ENCODE results near the gene CBX2. TPM values are rescaled to one million over a fixed set of nuclear protein-coding genes. Genes with fewer than 3 reads are reported as not detected.

The CBX2 gene
- polyA plus RNA-seq, 1 of the 3 experiments (the other 2 are of a cell fraction), result 22.4 TPM

DNA sequence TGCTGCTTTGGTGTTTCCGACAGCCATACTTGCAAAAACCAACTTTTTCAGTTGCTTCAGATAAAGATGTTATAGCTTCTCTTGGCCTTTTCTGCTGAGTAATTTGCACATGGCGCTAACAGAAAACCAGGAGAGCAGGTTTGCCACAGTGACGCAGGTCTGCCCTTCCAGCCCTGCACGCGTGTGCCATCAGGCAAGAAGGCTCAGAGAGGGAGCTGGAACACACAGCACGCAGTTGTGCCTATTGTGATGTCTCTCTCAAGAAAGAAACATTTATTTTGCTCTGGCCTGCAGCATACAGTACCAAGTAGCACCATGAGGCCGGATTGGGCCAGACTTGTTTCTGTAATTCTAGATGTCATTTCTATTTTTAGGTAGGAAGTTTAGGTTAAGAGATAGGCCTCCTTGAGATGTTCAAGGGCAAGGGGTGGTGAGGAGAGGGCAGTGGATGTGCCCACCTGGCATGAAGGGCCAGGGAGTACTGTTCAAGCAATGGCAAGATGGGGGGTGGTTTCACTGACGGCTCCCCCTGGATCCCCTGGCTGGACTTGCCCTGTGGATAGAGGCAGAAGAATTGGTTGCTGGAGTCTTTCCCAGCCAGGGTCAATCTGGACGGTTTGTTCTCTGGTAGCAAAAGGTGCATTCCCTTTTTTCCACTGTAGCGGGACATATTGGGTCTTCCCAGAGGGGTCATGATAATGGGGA lies 1.9 kb downstream of the CBX2 start (continued):
- TF ChIP-seq, protein P1, sequence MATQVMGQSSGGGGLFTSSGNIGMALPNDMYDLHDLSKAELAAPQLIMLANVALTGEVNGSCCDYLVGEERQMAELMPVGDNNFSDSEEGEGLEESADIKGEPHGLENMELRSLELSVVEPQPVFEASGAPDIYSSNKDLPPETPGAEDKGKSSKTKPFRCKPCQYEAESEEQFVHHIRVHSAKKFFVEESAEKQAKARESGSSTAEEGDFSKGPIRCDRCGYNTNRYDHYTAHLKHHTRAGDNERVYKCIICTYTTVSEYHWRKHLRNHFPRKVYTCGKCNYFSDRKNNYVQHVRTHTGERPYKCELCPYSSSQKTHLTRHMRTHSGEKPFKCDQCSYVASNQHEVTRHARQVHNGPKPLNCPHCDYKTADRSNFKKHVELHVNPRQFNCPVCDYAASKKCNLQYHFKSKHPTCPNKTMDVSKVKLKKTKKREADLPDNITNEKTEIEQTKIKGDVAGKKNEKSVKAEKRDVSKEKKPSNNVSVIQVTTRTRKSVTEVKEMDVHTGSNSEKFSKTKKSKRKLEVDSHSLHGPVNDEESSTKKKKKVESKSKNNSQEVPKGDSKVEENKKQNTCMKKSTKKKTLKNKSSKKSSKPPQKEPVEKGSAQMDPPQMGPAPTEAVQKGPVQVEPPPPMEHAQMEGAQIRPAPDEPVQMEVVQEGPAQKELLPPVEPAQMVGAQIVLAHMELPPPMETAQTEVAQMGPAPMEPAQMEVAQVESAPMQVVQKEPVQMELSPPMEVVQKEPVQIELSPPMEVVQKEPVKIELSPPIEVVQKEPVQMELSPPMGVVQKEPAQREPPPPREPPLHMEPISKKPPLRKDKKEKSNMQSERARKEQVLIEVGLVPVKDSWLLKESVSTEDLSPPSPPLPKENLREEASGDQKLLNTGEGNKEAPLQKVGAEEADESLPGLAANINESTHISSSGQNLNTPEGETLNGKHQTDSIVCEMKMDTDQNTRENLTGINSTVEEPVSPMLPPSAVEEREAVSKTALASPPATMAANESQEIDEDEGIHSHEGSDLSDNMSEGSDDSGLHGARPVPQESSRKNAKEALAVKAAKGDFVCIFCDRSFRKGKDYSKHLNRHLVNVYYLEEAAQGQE (IDR thresholded peaks at IDR 0.05; ENCODE audit: low read depth, low read length), result no peak
- TF ChIP-seq USF2 (IDR thresholded peaks at IDR 0.05; ENCODE audit: borderline replicate concordance, low read depth, low read length), result no peak
- TF ChIP-seq RCOR1 (IDR thresholded peaks at IDR 0.05; ENCODE audit: low read length), result no peak
- TF ChIP-seq GATA2 (CRISPR knock-in tag; IDR thresholded peaks at IDR 0.05), result no peak
- no peak for TF ChIP-seq NRF1 (IDR thresholded peaks at IDR 0.05; ENCODE audit: low read depth, low read length)
- TF ChIP-seq RAD21 (IDR thresholded peaks at IDR 0.05; ENCODE audit: low read length), result no peak
- no peak for TF ChIP-seq NFIC (IDR thresholded peaks at IDR 0.05; ENCODE audit: borderline replicate concordance)
- TF ChIP-seq, protein P2, sequence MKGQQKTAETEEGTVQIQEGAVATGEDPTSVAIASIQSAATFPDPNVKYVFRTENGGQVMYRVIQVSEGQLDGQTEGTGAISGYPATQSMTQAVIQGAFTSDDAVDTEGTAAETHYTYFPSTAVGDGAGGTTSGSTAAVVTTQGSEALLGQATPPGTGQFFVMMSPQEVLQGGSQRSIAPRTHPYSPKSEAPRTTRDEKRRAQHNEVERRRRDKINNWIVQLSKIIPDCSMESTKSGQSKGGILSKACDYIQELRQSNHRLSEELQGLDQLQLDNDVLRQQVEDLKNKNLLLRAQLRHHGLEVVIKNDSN (IDR thresholded peaks at IDR 0.05; ENCODE audit: borderline replicate concordance, low read depth), result no peak
- TF ChIP-seq ZBTB33 (IDR thresholded peaks at IDR 0.05; ENCODE audit: borderline replicate concordance, low read depth), result no peak

DNA sequence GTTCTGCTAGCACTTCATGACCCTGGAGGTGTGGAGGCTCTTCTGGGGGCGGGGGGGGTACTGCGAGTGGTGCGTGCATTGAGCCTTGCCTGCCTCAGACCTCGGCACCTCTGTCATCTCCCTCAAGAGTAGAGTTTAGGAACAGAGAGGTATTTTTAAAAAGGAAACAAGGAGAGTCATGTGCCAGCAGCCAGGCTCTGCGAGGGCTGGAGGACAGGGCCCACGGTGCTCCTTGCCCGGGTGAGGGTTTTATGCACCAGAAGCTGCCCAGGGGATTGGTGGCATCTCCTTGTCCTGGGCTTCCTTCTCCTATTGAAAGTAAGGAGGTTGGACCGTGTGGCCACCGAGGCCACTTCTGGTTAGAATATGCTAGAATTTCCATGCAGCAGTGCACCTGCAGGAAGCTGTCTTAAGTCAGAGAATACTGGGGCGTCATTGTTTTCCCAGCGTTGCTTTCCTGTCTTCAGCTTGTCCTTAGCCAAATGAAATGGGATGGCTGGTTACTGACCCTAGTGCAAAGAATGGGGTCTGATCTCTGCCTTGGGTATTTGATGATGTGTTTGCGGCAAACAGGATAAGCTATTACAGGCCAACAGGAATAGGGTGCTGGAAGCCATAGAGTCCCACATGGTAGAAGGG lies 3.2 kb downstream of the CBX2 start:
- POLR2A ChIA-PET, result interaction anchor here (0.8 kb wide), 1 partner anchor 12 kb away, joined by 3 read pairs; no protein-coding TSS in a partner anchor
- WGBS (ENCODE audit: low lambda C conversion rate), result 92% methylated on average over 12 of the region's 12 CpGs
- DNase-seq, result no peak
- TF ChIP-seq CHD2 (IDR thresholded peaks at IDR 0.05; ENCODE audit: low read length, partially characterized antibody) (no peak), USF2 (IDR thresholded peaks at IDR 0.05; ENCODE audit: borderline replicate concordance, low read depth, low read length) (no peak), TEAD4 (IDR thresholded peaks at IDR 0.05; ENCODE audit: borderline replicate concordance, insufficient read depth) (no peak), MEF2A (IDR thresholded peaks at IDR 0.05; ENCODE audit: borderline replicate concordance, low read depth) (no peak), RFX5 (IDR thresholded peaks at IDR 0.05; ENCODE audit: low read length) (no peak), ELF1 (IDR thresholded peaks at IDR 0.05) (no peak), RXRA (IDR thresholded peaks at IDR 0.05; ENCODE audit: borderline replicate concordance, low read depth) (no peak), EP300 (IDR thresholded peaks at IDR 0.05; ENCODE audit: borderline replicate concordance in 1 of 2, low read depth in 1 of 2, low read length in 1 of 2) (no peak), YY1 (IDR thresholded peaks at IDR 0.05; ENCODE audit: low read depth) (no peak), EZH2phosphoT487 (IDR thresholded peaks at IDR 0.05; ENCODE audit: borderline replicate concordance, low read depth) (no peak), TAF1 (IDR thresholded peaks at IDR 0.05; ENCODE audit: borderline replicate concordance, low read depth, low read length) (no peak), GATA2 (CRISPR knock-in tag; IDR thresholded peaks at IDR 0.05) (no peak)

More for the DNA sequence above, 3.2 kb downstream of the CBX2 start:
- peaks cover 8 to 56% of the 10 kb centered on the region in 2 experiments for H3K36me3 ChIP-seq (replicated peaks in 1 of 2; ENCODE audit: control insufficient read depth in 1 of 2, insufficient read depth in 2 of 2, low read length in 1 of 2)
- no peaks in the 10 kb centered on the region for H3K9me2 ChIP-seq
- H3F3A ChIP-seq (replicated peaks; ENCODE audit: insufficient read depth), result peaks cover 7% of the 10 kb centered on the region
- no peak overlapping the region for H3K4me3 ChIP-seq (ENCODE audit: low read depth in 2 of 2, low read length in 1 of 2)
- H3K79me2 ChIP-seq (ENCODE audit: insufficient read depth), result peaks cover 36% of the 10 kb centered on the region
- peaks cover 4% of the 10 kb centered on the region; the same call in 1 of the 2 replicates for H3K27me3 ChIP-seq (ENCODE audit: insufficient read depth)
- no peaks in the 10 kb centered on the region for H3K9me3 ChIP-seq
- no peak overlapping the region for H2AFZ ChIP-seq (ENCODE audit: low read depth)
- no peak overlapping the region for H3K9ac ChIP-seq
- H3K4me1 ChIP-seq (ENCODE audit: control insufficient read depth in 1 of 2, insufficient read depth in 2 of 2, low read depth in 1 of 2, low read length in 1 of 2), result peaks cover 0 to 26% of the 10 kb centered on the region in 2 experiments; a peak in 3 of 4 replicates
- no peak overlapping the region for H3K4me2 ChIP-seq
- CTCF ChIA-PET, result interaction anchor here (0.8 to 1.9 kb wide), 6 partner anchors 13 to 54 kb away, joined by 3 to 8 read pairs (median 4); partner anchors contain the start of gene CBX8
- peaks cover 32% of the 10 kb centered on the region; the same call in 1 of the 2 replicates for H4K20me1 ChIP-seq (ENCODE audit: insufficient read depth)
- no peak overlapping the region; a peak in 1 of 4 replicates for H3K27ac ChIP-seq (ENCODE audit: low read depth in 2 of 2, low read length in 1 of 2)

Data from SK-N-SH (cell line).